Fibroblast of lung (primary cell): ENCODE measurements around the gene LTBP1.

Experiments used
- EZH2 ChIP-seq: IDR thresholded peaks from 2 replicates; pipeline ENCODE4 v1.5.1; 2012; ENCODE audit warnings: low read length, control low read depth, mild to moderate bottlenecking; ENCODE audit errors: missing control alignments
- TF ChIP-seq, protein P1 (sequence below), 2 donors: IDR thresholded peaks in 1 of 2; conservative IDR thresholded peaks in 1 of 2; 1 replicate in 1 of 2; 2 replicates in 1 of 2; pipeline ENCODE4 v1.5.1; 2011 to 2012; ENCODE audit warnings: low read length in 2 of 2, control low read depth in 1 of 2, inconsistent platforms in 1 of 2, low read depth in 1 of 2, mild to moderate bottlenecking in 1 of 2

GRCh38 chr2:33142810-33143209 is 196.1 kb downstream of the LTBP1 start:
- TF ChIP-seq, protein P1, sequence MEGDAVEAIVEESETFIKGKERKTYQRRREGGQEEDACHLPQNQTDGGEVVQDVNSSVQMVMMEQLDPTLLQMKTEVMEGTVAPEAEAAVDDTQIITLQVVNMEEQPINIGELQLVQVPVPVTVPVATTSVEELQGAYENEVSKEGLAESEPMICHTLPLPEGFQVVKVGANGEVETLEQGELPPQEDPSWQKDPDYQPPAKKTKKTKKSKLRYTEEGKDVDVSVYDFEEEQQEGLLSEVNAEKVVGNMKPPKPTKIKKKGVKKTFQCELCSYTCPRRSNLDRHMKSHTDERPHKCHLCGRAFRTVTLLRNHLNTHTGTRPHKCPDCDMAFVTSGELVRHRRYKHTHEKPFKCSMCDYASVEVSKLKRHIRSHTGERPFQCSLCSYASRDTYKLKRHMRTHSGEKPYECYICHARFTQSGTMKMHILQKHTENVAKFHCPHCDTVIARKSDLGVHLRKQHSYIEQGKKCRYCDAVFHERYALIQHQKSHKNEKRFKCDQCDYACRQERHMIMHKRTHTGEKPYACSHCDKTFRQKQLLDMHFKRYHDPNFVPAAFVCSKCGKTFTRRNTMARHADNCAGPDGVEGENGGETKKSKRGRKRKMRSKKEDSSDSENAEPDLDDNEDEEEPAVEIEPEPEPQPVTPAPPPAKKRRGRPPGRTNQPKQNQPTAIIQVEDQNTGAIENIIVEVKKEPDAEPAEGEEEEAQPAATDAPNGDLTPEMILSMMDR (conservative IDR thresholded peaks at IDR 0.05 in 1 of 2, IDR thresholded peaks at IDR 0.05 in 1 of 2; ENCODE audit: low read depth in 1 of 2, low read length in 2 of 2) = no peak
- TF ChIP-seq EZH2 = no peak
